HTERT RPE-1 (cell line): Measurements from ENCODE around the gene CACNA1B.
"Not testable (repeated sequence)": the region's sequence is repeated elsewhere in the genome, so short reads cannot be mapped to it uniquely, and the experiment has no call there.

Experiments
- in situ Hi-C: fragments of 300-500 bp; cut with MboI; formaldehyde crosslinking; loops from 4 replicates; pipeline ENCODE4 v1.14.3; 2020; ENCODE audit warnings: low sequenced_read_pairs

CACNA1B gene

DNA sequence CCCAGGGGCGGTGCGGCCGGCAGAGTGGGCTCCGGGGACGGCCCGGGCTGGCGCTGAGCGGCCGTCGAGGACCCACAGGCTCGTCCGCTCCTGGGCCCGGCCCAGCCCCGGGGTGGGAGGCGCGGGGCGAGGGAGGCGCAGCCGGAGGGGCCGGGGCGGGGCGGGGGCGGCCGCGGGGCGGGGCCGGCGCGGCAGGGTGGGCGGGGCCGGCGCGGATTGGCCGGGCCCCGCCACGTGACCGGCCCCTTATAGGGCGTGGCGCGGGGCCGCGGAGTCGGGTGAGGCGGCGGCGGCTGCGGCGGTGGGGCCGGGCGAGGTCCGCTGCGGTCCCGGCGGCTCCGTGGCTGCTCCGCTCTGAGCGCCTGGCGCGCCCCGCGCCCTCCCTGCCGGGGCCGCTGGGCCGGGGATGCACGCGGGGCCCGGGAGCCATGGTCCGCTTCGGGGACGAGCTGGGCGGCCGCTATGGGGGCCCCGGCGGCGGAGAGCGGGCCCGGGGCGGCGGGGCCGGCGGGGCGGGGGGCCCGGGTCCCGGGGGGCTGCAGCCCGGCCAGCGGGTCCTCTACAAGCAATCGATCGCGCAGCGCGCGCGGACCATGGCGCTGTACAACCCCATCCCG, at the start of gene CACNA1B:
TSS of gene CACNA1B (plus strand) at position 277 of the 617 bp plus-strand sequence. CDS start at position 429, 152 bp downstream.
- in situ Hi-C loops = not testable (repeated sequence)

DNA sequence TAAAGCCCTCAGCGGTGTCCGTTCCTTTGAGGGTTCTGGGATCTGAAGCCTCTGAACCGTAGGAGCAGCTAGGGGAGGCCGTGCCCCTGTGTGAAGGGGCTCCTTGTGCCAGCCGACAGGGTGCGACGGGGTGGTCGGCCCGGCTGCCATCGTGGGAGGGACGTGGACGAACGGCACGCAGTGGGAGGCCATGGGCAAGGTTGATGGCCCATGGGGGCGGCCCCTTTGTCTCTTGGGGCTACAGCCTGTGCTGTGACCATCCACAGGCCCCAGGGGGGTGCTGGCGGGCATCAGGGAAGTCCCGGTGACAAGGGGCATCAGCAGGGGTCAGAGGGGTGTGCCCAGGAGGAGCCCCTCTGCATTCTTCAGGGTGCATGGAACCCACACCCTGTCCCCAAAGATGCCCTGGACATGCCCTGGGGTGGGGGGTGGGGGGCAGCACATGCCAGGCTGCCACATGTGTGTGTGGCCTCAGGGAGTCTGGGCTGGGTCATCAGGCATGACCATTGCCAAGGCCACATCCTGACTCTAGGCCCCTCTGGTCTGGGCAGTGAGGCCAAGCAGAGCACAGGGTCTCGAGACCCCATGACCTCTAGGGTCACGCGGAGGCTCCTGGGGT, 49.6 kb upstream of the CACNA1B start:
- in situ Hi-C loops = no loop called here

DNA sequence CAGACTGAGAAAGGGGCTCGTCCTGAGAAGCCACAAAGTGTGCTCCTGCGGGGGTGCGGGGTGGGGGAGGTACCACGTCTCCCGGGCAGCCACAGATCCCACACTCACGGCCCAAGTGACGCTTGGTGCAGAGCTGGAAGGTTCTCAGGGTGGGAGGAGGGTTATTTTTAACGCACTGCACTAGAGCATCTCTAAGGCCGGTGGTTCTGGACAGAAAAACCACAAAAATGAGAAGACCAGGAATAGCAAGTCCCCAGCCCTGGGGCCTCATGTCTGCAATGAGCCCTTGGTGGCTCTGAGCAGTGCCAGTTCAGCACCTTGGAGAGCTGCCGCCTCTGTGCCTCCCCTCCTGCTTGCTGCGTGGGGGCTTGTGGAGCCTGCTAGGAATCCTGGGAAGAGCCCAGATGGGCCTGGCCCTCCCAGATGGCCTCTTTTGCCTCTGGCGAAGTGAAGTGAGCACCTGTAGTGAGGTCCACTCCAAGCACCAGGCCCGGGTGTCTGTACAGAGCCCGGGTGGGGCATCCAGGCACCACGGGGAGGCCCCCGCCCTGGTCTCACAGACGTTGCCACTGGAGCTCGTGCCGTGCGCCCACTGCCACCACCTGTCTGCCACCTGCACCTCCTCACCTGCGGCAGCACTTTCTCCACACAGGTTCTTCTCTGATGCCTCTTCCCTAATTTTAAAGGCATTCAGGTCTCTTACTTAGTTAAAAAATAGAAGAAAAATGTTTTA, 48.9 kb upstream of the CACNA1B start:
- in situ Hi-C loops = no loop called here

DNA sequence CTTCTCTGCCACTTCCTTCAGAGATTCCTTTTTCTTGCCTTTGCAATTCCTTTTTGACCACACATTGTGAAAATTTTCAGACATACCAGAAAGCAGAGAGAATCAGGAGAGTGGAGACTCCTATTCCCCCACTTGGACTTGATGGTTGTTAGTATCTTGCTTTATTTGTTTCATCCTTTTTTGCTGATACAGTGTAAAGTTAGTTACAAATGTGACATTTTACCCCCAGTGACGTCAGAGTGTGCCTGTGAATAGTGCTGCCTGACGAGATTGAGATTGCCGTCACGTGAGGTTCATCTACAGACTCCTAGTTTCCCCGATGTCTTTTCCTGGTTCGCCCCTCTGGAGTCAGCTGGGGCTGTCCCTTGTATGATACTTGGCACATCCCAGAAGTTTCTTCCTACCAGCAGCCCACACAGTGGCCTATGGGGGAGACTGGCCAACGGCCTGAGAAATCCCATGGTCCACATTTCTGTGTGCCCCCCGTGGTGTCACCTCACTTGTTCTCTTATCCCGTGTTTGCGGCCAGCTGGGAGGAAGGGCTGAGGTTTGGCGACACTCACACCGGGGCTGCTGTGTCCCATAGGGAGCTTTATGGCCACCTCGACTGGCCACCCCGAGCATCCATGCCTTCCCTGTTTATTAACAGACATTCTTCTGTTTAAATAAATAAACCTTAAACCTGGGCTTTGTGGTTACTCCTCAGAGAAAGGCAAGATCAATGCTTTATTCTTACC, 48.2 kb upstream of the CACNA1B start:
- in situ Hi-C loops = no loop called here

DNA sequence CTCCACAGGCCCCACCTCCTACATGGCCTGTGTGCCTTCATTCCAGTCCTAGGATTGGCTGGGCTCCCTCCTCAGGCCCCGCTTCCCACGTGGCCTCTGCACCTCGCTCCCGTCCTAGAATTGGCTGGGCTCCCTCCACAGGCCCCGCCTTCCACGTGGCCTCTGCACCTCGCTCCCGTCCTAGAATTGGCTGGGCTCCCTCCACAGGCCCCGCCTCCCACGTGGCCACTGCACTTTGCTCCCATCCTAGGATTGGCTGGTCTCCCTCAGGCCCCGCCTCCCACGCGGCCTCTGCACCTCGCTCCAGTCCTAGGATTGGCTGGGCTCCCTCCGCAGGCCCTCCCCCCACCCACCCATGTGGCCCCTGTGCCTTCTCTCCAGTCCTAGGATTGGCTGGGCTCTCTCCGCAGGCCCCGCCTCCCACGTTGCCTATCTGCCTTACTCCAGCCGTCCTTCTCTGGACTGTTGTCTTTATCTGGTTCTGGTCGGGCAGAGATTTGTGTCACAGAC, 45.3 kb upstream of the CACNA1B start:
- in situ Hi-C loops = no loop called here

DNA sequence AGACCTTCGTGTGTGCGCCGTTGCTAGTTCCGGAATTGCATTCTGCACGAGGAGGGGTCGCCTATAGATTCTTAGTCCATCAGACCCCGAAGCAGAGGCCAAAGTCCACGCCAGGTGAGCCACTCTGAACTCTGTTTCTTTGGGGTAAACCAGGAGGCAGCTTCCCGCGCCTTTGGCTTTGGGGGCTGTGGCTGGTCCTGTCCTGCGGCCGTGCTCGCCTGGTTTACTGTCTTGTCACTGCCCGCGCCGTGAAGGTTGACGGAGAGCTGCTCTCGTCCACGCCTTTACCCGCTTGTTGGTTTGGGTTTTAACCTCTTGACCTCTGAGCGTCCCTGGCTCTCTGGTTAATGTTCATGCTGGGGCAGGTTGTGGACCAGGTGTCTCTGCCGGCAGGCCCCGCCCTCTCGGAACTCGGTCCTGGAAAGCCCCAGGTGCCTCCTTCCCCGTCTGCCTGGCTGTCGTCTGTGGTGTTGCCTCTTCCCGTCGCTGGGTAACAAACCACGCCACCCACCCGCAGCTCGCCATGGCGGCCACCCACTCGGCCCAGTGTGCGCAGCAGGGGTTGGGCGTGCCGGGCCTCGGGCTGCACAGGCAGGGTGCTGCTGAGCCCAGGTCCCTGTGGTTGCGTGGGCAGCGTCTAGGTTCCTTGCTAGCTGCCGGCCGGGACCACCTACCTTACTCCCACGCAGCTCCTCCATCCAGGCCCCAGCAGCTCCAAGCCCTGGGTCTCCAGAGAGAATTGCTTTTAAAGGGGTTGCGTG, 44.6 kb upstream of the CACNA1B start:
- in situ Hi-C loops = no loop called here

DNA sequence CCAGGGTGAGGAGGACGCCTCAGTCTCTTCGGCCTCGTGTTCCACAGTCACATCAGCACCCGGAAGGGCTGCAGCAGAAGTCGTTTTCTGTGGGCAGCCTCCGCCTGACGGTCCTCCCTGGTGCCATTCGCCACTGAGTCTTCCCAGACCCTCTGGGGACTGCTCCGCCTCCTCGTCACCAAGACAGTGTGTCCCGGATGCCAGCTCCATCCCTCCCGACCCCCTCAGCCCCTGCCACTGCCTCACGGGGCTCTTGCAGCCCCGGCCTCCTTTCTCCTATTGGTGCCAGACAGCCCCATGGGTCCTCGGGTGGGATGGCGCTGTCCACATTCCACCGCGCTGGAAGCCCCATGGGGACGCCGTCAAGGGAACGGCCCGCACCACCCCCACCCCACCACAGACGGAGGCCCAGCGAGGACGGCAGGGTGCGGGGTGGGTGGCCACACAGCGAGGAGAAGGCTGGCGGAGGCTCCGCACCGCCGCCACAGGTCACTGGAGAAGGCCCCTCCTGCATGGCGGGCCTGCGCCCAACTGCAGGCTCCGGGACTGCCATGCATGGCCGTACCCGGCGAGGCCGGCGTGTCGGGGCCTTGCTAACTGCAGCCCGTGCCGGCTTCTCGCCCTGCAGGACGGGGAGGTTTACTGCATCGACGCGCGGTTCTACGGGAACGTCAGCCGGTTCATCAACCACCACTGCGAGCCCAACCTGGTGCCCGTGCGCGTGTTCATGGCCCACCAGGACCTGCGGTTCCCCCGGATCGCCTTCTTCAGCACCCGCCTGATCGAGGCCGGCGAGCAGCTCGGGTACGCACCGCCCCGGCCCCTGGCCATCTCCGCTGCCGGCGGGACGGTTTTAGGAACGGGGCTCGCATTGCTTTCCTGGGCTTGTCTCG, 43.6 kb upstream of the CACNA1B start:
- in situ Hi-C loops = no loop called here

DNA sequence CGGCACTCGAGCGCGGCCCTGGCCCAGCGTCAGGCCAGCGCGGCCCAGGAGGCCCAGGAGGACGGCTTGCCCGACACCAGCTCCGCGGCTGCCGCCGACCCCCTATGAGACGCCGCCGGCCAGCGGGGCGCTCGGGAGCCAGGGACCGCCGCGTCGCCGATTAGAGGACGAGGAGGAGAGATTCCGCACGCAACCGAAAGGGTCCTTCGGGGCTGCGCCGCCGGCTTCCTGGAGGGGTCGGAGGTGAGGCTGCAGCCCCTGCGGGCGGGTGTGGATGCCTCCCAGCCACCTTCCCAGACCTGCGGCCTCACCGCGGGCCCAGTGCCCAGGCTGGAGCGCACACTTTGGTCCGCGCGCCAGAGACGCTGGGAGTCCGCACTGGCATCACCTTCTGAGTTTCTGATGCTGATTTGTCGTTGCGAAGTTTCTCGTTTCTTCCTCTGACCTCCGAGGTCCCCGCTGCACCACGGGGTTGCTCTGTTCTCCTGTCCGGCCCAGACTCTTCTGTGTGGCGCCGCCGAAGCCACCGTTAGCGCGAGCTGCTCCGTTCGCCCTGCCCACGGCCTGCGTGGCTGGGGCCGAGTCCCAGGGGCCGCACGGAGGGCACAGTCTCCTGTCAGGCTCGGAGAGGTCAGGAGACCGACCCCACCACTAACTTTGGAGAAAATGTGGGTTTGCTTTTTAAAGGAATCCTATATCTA, 42.6 kb upstream of the CACNA1B start:
- in situ Hi-C loops = no loop called here

DNA sequence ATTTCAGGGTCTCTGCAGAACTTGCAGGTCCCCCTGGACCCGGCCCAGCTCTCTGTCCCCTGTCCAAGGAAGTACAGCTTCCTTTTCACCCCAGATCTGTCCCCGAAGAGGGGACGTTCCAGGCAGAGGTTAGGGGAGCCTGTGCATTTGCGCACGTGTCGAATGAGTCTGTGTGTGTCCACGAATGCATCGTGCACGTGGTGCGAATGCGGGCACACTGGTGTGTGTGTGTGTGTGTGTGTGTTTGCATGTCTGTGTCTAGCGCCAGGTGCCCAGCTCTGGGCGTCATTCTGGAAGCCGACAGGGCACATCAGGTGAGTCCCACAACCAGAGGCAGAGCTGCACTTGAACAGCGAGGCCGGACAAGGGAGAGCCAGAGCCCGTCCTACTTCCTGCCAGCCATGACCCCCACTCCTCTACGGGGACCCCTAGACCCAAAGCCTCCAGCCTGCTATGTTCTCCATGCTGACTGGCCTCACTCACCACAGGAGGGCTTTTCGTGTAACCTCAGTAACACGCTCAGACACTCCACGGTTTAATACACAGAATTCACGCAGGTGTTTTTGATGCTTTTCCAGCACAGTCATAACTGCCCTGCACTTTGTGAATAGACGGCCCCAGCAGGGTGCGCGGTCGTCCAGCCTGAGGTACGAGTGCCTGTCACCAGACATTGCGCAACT, 41.3 kb upstream of the CACNA1B start:
- in situ Hi-C loops = no loop called here

DNA sequence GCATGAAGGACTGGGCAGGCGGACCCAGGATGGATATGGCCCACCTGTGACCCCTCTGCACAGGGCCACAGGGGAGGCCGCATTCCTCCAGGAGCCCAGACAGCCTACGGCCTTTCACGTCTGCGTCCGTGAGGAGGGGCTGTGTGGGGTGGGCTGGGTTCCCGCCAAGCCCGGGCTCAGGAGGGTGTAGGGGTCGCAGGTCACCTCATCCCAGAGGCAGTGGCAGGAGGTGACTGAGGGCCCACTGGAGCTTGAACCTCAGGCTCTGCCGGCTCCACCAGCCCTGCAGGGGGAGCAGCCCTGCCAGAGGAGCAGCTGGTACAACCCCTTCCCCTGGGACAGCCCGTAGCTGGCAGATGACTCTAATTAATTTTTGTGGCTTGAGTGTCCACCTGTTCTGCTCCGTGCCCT, 40.7 kb upstream of the CACNA1B start:
- in situ Hi-C loops = no loop called here

DNA sequence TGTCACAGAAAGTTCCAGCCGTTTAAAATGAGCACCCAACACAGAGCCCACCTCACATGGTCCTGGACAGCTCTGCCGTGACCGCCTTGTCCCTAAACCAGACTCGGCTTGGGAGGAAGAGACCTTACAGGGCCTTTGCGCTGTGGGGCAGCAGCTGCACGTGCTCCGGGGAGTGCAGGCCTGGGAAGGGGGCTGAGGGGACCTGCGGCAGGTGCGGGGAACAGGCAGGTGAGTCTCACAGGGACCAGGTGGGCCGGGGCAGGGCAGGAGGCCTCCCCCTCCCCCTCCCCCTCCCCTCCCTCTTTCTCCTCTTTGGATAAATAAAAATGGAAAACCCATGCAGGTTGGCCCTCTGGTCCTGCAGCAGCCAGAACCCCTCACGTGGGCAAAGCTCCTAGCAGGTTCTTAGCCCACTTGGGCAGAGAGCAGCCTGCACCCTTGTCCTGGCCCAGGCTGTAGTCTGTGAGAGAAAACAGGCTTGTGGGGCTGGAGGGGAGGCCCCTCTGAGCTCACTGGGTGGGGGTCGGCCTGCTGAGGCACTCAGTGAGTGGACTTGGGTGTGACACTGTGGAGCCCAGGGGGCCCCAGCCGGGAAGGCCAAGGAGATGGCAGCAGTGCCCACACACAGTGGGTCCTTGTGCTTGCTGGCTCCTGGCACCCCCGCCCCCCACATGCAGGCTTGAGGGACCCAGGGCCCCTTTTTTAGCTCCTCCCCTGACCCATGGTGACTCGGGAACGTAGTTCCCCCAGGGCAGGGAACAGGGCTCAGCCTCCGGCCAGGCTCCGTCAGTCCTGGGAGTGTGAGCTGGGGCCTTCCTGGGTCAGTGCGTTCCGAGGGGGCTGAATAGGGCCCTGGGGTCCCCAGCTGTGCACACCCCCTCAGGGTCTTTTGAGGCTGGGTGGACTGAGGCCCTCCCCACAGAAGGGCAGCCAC, 40.0 kb upstream of the CACNA1B start:
- in situ Hi-C loops = no loop called here

DNA sequence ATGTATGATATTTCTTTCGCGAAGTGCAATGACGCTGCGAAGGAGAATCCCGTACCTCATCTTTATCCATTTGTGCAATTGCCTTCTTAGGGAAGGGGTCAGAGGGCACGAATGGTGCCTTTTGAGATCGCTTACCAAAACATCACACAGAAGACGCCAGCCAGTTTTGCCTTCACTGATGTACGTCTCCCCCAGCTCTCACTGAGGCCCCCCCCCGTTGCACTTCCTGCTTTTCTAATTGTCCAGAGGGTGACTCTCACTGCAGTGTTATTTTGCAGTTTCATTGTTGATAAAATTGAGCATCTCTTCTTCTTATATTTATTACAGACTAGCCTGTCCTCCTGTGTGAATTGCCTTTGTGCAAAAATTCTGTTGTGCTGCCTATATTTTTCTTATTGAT, 39.0 kb upstream of the CACNA1B start:
- in situ Hi-C loops = no loop called here

DNA sequence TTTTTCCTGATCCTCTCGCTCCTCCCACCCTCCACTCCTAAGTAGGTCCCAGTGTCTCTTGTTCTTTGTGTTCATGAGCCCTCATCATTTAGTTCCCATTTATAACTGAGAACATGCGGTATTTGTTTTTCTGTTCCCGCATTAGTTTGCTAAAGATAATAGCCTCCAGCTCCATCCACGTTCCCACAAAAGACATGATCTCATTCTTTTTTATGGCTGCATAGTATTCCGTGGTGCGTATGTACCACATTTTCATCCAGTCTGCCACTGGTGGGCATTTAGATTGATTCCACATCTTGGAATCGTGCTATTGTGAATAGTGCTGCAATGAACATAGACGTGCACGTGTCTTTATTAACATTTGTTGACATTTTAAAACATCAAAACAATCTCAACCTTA, 34.2 kb upstream of the CACNA1B start:
- in situ Hi-C loops = no loop called here

DNA sequence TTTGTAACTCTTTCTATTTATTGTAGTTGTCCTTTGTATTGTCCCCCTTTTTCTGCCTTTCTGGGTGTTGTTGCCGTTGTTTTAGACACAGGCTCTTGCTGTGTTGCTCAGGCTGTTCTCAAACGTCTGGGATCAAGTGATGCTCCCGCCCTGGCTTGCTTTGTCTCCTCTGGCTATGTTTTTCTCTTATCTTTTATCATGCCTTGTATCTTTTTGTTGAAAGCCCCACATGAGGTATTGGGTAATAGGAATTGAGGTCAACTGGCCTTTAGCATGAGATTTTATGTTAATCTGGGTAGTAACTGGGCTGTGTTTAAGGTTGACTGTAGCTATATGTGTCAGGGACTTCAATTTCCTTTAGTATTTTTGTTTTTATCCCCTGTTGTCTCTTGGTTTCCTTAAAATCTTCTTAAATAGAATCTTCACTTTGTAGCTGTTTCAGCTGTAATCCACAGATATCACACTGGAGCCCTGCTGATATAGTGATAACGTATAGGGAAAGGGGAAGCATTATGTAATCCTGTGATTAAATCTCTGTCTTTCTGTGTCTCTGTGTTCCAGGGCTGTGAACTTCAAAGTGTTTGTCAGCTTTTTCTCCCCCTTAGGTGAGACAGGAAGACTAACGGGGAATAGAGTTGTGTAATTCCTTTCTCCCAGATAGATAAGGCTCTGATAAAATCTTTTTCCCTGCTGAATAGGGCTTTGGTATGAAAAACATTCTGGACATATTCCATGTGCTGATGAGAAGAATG, 25.9 kb upstream of the CACNA1B start:
- in situ Hi-C loops = no loop called here

DNA sequence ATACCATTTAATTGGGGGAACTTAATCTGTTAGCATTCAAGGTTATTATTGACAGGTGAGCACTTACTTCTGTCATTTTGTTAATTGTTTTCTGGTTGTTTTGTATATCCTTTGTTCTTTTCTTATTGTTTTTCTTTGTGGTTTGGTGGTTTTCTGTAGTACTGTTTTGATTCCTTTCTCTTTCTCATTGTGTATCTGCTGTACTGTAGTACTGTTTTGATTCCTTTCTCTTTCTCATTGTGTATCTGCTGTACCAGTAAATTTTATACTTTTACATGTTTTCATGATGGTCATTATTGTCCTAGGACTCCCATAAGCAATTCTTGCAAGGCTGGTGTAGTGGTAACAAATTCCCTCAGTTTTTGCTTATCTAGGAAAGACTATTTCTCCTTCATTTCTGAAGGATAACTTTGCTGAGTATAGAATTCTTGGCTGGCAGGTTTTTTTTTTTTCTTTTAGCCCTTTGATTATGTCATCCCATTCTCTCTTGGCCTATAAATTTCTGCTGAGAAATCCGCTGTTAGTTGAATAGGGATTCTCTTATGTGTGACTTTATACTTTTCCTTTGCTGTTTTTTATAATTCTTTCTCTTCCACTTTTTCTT, 24.1 kb upstream of the CACNA1B start:
- in situ Hi-C loops = no loop called here

DNA sequence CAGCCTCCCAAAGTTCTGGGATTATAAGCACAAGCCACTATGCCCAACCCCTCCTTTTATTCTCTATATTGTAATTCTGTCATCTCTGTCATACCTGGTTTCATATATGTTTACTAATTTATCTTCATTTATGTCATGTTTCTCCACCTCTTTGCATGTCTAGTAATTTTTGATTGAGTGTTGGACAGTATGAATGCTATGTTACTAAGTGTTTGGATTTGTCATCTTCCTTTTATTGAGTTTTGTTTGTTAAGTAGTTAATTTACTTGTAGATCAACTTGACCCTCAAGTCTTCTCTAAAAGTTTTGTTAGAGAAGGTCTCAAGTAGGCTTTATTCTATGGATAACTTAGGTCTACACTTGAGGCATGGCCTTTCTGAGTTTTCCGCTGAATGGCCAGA, 17.2 kb upstream of the CACNA1B start:
- in situ Hi-C loops = no loop called here
